ENCODE results near the gene SMG6.

GRCh38 chr17:2076087-2076984 is 227.2 kb downstream of the SMG6 start:
- TF ChIP-seq TAF1 (IDR thresholded peaks at IDR 0.05; ENCODE audit: borderline replicate concordance, low read depth, low read length) (no peak), CTCF (IDR thresholded peaks at IDR 0.05) (no peak)
